Measurements from ENCODE around the gene CRTC1.
"Not testable (repeated sequence)": the region's sequence is repeated elsewhere in the genome, so short reads cannot be mapped to it uniquely, and the experiment has no call there.

The CRTC1 gene

GRCh38 chr19:18668744-18669523, 14.5 kb upstream of the CRTC1 start:
- no peak for DNase-seq (ENCODE audit: low read depth in 2 of 2, low spot score in 1 of 2)

DNA sequence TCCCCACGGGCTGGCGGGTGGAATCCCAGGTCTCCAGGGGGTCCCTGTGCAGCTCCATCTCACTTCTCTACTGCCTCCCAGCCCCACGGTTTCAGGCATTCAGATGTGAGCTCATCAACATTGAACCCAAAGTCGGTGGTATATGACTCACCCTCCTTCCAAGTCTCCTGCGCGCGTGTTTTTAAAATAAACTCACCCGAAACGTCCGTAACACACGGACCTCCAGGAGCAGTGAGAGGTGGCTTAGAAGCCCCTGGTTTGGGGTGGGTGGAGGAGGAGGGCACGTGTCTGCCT, 14.0 kb upstream of the CRTC1 start:
- no peak for DNase-seq (ENCODE audit: low read depth in 2 of 2, low spot score in 1 of 2)

- DNase-seq (ENCODE audit: low read depth in 2 of 2, low spot score in 1 of 2): no peak
These were observed 13.6 kb upstream of the CRTC1 start for GRCh38 chr19:18669883-18670282.

DNA sequence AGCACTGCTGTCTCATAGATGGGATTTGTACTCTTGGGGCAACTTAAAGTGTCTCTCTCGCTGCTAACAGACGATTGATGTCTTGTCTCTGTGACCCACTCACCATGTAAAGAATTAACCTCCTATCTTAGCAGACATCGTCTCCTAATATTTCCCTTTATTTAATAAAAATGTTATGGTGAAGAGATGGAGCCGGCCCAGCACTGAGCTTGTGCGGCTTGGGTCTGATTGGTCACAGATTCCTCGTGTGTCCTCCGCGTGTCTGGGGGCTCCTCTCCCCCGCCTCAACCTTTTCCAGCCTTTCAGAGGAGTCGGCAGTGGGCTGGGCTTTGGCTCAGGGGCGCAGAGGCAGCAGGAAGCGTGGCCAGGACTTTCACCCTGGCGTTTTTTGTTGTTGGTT, 13.2 kb upstream of the CRTC1 start:
- DNase-seq (ENCODE audit: low read depth in 2 of 2, low spot score in 1 of 2): no peak

DNA sequence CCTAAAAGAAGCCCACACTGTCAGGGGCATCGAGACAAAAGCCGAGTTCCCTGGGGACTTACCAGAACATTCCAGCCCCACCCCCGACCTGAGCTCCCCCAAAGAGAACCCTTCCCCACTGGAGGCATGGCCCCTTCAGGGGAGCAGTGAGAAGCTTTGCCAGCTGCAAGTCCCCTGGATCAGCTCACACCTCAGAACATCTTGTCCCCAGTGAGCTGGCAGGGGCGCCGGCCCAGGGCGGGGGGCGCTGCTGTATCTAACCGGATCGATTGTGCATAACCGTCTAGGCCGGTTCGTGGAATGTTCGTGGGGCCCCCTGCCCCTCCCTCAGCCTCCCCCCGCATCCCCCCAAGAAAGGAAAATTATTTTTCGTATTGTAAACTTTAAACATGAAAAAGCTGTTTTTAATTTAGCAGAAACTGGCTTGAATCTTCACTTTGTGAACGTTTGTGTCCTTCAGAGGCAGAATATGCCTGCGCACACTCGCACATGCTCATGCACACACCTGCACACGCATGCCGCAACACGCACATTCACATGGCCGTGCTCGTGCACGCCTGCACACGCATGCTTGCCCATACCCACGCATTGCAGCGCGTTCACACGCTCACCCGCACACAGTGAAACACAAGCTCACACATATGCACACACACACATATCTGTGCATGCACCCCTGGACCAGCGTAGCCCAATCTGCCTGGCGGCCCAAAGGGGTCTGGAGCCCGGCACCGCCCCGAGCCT, 12.0 kb upstream of the CRTC1 start:
- no peak for DNase-seq (ENCODE audit: low read depth in 2 of 2, low spot score in 1 of 2)

DNA sequence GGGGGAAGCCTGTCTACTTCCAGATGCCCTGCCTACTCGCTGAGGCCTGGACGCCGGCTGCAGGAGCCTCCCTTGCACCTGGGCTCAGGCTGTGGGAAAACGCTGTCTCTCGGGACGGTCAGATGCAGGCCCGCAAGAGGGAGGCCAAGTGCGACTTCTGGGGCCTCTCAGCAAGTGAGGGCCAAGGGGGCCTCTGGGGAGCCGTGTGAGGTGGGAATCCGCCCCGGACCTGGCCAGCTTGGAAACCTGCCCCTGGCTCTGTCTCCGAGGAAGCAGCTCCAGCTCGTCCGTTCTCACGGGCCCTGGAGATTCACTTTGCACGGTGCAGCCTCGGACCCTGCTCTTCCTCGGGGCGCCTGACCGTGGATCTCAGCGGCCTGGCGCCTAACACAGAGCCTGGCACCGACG, 11.4 kb upstream of the CRTC1 start:
- no peak for DNase-seq (ENCODE audit: low read depth in 2 of 2, low spot score in 1 of 2)

DNA sequence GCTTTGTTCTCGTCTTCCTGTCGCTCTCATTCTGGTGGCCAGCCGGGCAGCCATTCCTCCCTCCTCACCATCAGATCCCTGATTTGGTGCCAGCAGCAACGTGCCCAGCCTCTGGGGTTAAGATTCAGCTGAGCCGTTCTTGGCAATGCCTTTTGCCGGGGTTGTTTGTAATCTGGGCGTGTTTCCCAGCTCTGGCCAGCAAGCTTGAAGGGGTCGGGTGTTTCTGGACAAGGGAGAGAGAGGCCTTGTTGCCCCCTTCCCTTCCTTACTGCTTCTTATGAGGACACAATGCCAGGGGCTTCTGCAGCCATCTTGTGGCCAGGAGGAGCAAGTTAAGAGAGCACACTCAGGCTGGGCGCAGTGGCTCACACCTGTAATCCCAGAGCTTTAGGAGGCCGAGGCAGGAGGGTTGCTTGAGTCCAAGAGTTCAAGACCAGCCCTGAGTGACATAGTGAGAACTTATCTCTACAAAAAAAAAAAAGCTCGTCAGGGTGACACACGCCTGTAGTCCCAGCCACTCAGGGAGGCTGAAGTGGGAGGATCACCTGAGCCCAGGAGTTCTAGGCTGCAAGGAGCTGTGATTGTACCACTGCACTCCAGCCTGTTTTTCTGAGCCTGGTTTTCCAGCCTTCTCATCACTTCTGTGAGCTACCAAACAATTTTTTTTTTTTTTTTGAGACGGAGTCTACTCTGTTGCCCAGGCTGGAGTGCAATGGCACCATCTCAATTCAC, 10.7 kb upstream of the CRTC1 start:
- DNase-seq (ENCODE audit: low read depth in 2 of 2, low spot score in 1 of 2): no peak

GRCh38 chr19:18674616-18675015, 8.9 kb upstream of the CRTC1 start:
- DNase-seq (ENCODE audit: low read depth in 2 of 2, low spot score in 1 of 2): no peak

- no peak for DNase-seq (ENCODE audit: low read depth in 2 of 2, low spot score in 1 of 2)
These were observed 7.7 kb upstream of the CRTC1 start for GRCh38 chr19:18675779-18676178.

DNA sequence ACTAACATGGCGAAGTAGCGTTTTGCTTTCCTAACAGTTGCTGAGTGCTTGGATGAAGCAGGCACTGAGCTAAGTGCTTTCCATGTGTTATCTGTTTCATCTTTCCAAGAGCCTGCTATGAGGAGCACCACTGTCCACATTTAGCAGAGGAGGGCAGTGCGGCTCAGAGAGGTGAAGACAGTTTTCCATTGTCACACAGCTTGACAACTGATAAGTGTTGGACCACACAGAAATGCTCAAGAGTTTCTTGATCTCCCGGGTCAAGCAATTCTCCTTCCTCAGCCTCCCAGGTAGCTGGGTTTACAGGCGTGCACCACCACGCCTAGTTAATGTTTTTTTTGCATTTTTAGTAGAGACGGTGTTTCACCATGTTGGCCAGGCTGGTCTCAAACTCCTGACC, 6.8 kb upstream of the CRTC1 start:
- DNase-seq (ENCODE audit: low read depth in 2 of 2, low spot score in 1 of 2): no peak

- no peak for DNase-seq (ENCODE audit: low read depth in 2 of 2, low spot score in 1 of 2)
These were observed 6.3 kb upstream of the CRTC1 start for GRCh38 chr19:18677156-18677555.

- not testable (repeated sequence) for DNase-seq (ENCODE audit: low read depth in 2 of 2, low spot score in 1 of 2)
These were observed 3.3 kb upstream of the CRTC1 start for GRCh38 chr19:18680148-18680547.

GRCh38 chr19:18682807-18683108, 722 bp upstream of the CRTC1 start:
- no peak for DNase-seq (ENCODE audit: low read depth in 2 of 2, low spot score in 1 of 2)

GRCh38 chr19:18683958-18684641, 620 bp downstream of the CRTC1 start:
- no peak for DNase-seq (ENCODE audit: low read depth in 2 of 2, low spot score in 1 of 2)

GRCh38 chr19:18684642-18684993, 1.1 kb downstream of the CRTC1 start:
- DNase-seq (ENCODE audit: low read depth in 2 of 2, low spot score in 1 of 2): no peak

GRCh38 chr19:18685597-18686190, 2.2 kb downstream of the CRTC1 start:
- DNase-seq (ENCODE audit: low read depth in 2 of 2, low spot score in 1 of 2): no peak

DNA sequence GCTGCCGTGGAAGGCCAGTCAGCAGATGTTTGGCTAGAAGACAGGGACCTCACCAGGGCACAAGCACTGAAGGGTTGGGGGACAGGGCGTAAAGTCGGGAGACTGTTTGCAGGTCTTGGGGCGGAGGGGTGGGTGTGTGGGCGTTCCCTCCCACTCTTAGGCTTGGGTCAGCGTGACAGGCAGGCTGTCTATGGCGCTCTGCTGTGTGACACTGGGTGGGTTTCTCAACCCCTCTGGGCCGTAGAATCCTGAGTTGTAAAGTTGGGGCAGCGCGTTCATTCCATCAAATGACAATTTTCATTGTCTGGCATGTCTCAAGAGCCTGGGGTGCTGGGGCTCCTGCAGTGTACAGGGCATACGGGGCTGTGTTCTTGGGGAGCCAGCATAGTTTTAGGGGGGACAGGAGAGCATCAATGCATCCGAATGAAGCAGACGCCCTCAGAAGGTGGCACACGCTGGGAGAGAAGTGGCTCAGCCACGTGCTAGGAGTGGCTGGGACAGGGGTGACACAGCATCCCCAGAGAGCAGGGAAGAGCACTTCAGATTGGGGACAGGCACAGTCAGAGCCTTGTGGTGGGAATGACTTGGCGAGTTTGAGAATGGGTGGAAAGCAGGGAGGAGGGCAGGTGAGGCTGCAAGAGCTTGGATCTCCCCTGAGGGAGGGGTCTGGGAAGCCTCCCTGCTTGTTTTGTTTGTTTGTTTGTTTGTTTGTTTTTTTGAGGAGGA, 4.4 kb downstream of the CRTC1 start:
- no peak for DNase-seq (ENCODE audit: low read depth in 2 of 2, low spot score in 1 of 2)

DNA sequence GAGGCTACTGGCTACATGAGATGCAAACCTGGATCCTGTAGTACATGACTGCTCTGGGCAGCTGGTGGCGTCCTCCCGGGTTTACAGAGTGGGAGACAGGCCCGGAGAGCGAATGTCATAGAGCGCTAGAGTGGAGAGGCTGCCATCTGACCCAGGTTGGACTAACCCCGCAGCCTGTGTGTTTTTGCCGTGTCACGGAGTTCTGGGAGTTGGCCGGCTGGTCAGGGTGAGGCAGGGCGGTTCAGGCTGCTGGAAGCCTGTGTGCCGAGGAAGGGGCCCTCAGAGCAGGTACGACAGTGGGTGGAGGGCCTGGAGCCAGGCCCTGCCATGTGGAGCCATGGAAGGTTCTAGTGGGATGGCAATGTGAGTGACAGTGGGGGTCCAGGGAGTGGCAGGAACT, 12.5 kb downstream of the CRTC1 start:
- no peak for DNase-seq (ENCODE audit: low read depth in 2 of 2, low spot score in 1 of 2)

GRCh38 chr19:18697680-18698079, 14.2 kb downstream of the CRTC1 start:
- DNase-seq (ENCODE audit: low read depth in 2 of 2, low spot score in 1 of 2): no peak

GRCh38 chr19:18698321-18699167, 15.1 kb downstream of the CRTC1 start:
- no peak for DNase-seq (ENCODE audit: low read depth in 2 of 2, low spot score in 1 of 2)
